ENCODE data around the gene MALL.
"Not testable (repeated sequence)": the region's sequence is repeated elsewhere in the genome, so short reads cannot be mapped to it uniquely, and the experiment has no call there.

MALL gene

GRCh38 chr2:110120171-110121051 is 4.8 kb upstream of the MALL start:
- DNase-seq = no peak

- no peak for DNase-seq
These were observed 550 bp upstream of the MALL start for GRCh38 chr2:110116033-110116710.

GRCh38 chr2:110114831-110115255 is 779 bp downstream of the MALL start:
- no peak for DNase-seq

- DNase-seq = no peak
These were observed 1.5 kb downstream of the MALL start for GRCh38 chr2:110113961-110114591.

GRCh38 chr2:110108291-110108690 is 7.3 kb downstream of the MALL start:
- not testable (repeated sequence) for DNase-seq

- DNase-seq = no peak
These were observed 8.2 kb downstream of the MALL start for GRCh38 chr2:110107092-110108079.

GRCh38 chr2:110106642-110107041 is 9.0 kb downstream of the MALL start:
- DNase-seq = no peak

- no peak for DNase-seq
These were observed 9.8 kb downstream of the MALL start for GRCh38 chr2:110105608-110106467.

GRCh38 chr2:110105183-110105582 is 10.4 kb downstream of the MALL start:
- DNase-seq = no peak

GRCh38 chr2:110104025-110104771 is 11.4 kb downstream of the MALL start:
- no peak for DNase-seq

GRCh38 chr2:110103061-110103961 is 12.3 kb downstream of the MALL start:
- no peak for DNase-seq

GRCh38 chr2:110101901-110102803 is 13.5 kb downstream of the MALL start:
- DNase-seq = no peak

GRCh38 chr2:110101280-110101844 is 14.3 kb downstream of the MALL start:
- DNase-seq = peak; percentile 21

- not testable (repeated sequence) for DNase-seq
These were observed 14.7 kb downstream of the MALL start for GRCh38 chr2:110100880-110101279.

- DNase-seq = no peak
These were observed 15.1 kb downstream of the MALL start for GRCh38 chr2:110100480-110100879.

GRCh38 chr2:110099471-110100225 is 16.0 kb downstream of the MALL start:
- no peak for DNase-seq

GRCh38 chr2:110099038-110099425 is 16.6 kb downstream of the MALL start:
- DNase-seq = no peak

Data from NCI-H2227 treated with DMSO at 0.1 percent for 48 hours (cell line).